ENCODE measurements around the gene NREP.

- TF ChIP-seq CTCF (IDR thresholded peaks at IDR 0.05) = no peak
- no peak for TF ChIP-seq EZH2 (IDR thresholded peaks at IDR 0.05)
- no peak for TF ChIP-seq EZH2phosphoT487 (IDR thresholded peaks at IDR 0.05)
These were observed 4.5 kb downstream of the NREP start for GRCh38 chr5:111752426-111752965.

Measured in neural progenitor cell (in vitro differentiated cells).